CD1c-positive myeloid dendritic cell (primary cell): ENCODE data around the gene SMAD6.

Experiments
- DNase-seq: peaks from one replicate; pipeline ENCODE4 v3.0.0-alpha.2; 2016; ENCODE audit errors: extremely low spot score

Gene SMAD6

DNA sequence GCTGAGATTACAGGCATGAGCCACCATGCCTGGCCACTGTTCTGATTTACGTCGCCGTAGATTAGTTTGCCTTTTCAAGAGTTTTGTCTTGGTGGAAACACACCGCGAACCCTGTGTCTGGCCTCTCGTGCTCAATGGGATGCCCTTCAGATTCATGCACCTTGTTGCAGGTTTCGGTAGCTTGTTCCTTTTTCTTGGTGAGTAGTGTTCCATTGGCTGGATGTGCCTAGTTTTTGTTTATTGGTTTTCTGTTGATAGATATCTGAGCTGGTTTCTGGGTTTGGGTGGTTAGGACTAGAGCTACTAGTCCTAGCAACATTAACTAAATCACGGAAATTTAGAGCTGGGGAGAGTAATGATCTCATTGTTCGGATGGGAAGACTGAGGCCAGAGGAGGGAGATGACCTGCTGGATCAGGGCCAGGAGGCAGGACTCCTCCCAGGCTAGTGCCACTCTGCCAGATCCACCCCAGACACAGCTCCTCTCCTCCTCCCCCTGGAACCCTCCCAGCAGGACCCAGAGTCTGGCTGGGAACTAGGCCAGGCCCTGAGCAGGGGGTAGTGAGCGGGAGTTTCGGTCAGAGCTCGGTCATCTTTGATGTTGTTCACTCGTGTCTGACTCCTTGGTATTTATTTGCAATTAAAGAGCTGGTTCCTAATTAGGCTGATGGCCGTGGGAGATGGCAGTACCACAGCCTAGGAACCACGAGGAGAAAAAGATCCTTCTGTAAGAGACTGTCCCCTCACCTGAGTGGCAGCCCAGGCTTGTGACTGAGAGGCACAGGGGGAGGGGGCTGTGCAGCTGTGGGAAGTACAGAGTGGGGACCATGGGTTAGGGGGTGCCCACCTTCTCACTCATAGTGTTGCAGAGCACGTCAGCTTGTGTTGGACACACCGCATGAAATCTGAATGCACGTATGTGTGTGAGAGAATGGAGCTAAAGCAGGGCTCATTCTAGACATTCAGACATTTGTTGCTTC, 73.4 kb downstream of the SMAD6 start:
- DNase-seq = no peak

DNA sequence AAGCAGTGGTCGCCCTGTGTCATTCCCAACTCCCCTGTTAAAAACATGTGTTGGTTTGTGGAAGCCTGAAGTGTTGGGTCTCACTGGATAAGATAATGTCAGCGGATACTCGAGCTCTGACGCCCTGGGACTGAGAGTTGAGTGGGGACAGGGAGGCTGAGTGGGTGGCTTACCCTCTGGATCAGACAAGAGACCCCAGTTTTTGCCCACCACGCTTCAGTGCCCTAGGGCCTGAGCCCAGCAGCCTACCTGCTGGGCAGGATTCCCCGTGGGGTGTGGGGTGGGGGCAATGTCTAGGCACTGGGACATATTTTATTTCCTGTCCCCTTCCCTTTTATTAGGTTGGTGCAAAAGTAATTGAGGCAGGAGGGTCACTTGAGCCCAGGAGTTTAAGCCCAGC, 75.0 kb downstream of the SMAD6 start:
- DNase-seq = no peak

GRCh38 chr15:66777596-66778313, 75.7 kb downstream of the SMAD6 start:
- no peak for DNase-seq

- no peak for DNase-seq
Observed at GRCh38 chr15:66778314-66778665, 76.3 kb downstream of the SMAD6 start.

- DNase-seq = no peak
Observed at GRCh38 chr15:66778716-66779115, 76.7 kb downstream of the SMAD6 start.

- no peak for DNase-seq
Observed at GRCh38 chr15:66779331-66780009, 77.4 kb downstream of the SMAD6 start.

DNA sequence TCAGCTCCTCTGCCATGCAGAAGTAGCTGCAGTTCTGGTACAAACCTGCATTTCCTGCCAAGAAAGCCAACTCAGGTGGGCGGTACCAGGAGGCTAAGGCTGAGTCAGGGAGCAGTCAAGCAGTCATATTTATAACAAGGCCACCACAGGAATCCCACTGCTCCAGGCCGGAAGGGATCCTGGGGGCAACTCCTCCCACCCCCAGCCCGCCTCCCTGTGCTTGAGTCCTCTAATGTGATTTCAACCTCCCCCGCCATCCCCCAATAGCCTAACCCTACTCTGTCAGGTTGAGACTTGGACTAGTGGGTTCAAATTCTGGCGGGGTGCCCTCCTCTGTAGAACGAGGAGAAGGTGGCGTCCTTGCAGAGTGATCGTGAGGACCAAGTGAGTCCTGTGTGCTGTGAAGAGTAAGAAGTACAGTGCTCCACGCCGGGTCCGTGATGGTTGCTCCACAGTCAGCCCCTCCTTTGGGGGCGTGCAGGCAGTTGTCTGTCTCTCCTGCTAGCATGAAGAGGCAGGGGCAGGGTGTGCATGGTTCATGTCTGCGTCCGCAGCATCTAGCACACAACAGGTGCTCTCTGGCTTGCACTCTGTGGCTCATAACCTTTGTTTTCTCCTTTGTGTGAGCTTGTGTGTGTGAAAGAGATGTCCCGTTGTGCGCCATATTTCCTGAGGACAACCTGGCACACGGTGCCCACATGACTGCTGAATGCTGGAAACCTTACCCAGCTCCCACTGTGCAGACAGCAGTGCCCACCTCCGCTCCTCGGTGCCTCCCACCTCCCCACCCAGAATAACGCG, 78.3 kb downstream of the SMAD6 start:
- no peak for DNase-seq

GRCh38 chr15:66780973-66781718, 79.1 kb downstream of the SMAD6 start:
- no peak for DNase-seq

DNA sequence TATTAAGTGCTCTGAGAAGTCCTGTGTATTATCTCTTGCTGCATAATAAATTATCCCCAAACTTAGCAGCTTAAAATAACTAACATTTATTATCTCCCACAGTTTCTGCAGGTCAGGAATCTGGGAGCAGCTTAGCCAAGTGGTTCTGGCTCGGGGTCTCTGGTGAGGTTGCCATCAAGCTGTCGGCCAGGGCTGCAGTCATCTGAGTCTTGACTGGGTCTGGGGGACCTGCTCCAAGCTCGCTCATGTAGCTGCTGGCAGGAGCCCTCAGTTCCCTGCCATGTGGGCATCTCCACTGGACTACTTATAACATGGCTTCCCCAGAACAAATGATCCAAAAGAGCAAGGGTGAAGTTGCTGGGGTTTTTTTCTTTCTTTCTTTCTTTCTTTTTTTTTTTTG, 80.7 kb downstream of the SMAD6 start:
- no peak for DNase-seq

DNA sequence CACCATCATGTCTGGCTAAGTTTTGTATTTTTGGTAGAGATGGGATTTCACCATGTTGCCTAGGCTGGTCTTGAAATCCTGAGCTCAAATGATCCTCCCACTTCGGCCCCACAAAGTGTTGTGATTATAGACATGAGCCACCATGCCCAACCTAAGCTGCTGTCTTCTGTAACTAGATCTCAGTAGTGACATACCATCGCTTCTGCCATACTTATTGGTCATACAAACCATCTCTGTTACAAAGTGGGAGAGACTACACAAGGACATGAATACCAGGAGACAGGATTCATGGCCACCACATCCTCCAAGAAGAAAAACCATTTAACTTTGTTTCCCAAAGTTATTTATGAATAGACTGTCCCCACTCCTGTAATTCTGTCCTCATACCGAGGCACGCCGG, 81.3 kb downstream of the SMAD6 start:
- no peak for DNase-seq

DNA sequence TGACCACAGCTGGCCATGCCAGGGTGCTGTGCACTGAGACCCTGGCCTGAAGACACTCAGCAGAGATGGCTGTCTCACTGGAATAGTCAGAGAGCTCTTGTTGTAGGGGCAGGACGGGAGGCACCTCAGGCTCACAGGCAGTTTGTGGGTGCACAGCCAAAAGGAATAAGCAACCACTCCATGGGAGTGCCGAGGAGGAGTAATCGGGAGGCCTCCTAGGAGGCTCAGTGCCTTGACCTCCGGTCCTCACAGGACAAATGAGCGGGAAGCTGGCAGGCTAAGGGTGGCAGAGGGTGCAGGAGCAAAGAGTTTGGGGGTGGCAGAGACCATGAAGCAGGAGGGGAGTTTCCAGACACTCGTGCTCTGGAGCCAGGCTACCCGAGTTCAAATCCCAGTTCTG, 81.7 kb downstream of the SMAD6 start:
- no peak for DNase-seq

GRCh38 chr15:66784174-66784573, 82.1 kb downstream of the SMAD6 start:
- DNase-seq = no peak

- DNase-seq = no peak
Observed at GRCh38 chr15:66785637-66786036, 83.6 kb downstream of the SMAD6 start.

GRCh38 chr15:66786222-66786621, 84.2 kb downstream of the SMAD6 start:
- no peak for DNase-seq

DNA sequence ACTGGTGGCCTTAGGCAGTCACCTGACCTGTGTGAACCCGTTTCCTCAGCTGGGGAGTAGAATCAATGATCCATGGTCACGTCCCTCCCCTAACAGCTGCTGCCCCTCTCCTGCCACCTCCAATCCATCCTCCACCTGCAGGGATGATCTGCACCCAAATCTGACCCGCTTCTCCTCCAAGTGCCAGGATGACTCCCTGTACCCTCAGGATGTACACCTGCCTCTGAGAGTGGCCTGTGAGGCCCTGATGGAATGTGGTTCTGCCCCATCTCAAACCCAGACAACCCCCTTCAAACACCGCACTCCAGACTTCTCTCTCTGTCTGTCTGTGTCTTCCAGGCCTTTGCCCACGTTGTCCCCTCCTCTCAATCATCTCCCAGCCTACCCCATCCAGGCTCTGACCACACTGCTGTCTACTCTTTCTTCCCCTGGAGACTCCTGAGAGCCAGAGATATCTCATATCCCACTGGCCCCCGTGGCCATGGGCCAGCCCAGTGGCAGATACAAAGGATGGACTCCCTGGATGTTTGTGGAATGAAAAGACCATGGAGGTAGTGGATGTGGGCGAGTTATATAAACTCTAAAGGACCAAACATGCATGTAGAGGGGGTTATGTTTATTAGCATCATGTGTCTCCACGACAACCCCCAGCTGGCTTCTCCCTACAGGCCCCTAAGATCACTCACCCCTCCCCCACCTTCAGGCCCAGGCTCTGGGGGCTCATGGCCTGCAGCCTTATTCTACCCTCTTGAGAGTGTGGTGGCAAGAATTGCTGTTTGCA, 84.9 kb downstream of the SMAD6 start:
- no peak for DNase-seq

- DNase-seq = no peak
Observed at GRCh38 chr15:66787489-66787871, 85.4 kb downstream of the SMAD6 start.

DNA sequence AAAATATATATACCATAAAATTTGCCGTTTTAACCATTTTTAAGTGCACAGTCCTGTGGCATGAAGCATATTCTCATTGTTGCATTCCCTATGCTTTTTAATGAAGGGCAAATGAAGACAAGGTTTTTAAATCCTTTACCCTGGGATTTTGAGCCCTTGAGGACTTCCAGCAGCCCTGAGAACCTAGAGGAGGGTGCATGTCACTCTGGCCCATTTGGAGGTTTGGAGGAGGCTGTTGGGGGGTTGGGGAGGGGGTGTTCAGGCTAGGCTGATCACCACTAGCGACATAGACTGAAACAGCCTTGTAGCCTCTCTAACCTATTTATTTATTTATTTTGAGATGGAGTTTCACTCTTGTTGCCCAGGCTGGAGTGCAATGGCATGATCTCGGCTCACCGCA, 86.0 kb downstream of the SMAD6 start:
- no peak for DNase-seq

DNA sequence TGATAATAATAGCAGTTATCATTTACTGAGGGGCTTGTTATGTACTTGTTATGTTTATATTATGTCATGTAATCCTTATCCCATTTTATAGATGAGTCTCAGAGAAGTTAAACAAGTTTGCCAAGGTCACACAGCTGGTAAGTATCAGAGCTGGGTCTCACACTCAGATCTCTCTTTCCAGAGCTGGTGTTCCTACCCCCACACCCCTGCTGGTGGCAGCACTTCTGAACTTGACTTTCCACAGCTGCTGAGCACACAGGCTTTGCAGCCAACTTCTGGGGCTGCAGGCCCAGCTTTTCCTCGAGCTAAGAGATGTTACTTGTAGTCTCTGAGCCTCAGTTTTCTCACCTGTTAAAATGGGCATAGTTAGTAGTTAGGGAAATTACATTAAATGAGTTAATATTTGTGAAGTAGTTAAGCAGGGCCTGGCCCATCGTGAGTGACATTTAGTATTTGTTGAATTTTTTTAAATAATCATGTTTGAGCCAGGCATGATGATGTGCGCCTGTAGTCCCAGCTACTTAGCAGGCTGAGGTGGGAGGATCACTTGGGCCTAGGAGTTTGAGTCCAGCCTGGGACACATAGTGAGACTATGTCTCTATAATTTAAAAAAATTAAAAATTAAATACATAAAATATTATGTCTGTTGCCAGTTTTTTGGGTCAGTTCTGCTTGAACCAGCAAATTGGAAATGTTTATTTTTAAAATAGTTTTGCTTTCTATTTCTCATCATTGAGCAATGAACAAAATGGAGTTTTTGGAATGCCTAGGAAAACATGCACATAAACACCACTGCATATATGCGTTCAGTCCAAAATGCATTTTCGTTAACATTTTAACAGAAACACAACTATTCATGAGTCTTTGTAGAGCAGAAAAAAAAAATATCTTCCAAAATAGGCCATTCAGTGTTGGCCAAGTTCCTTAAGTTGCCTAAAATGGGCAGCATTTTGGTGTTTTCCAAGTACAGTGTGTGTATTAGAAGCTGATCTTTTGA, 87.3 kb downstream of the SMAD6 start:
- DNase-seq = peak; percentile 32

GRCh38 chr15:66795851-66796250, 93.8 kb downstream of the SMAD6 start:
- DNase-seq = no peak
